PC-9 (cell line): ENCODE data around the gene CCT3.

Experiments
- CTCF ChIP-seq: fragments of 200-600 bp; sonication (generic); conservative IDR thresholded peaks from 2 replicates; pipeline ENCODE4 v1.6.1; 2017; ENCODE audit warnings: mixed run types, antibody characterized with exemption, mild to moderate bottlenecking, moderate library complexity
- EZH2 ChIP-seq: fragments of 200-600 bp; sonication (generic); IDR thresholded peaks from 2 replicates; pipeline ENCODE4 v1.8.0; 2017; ENCODE audit warnings: antibody characterized with exemption, low read depth

- TF ChIP-seq CTCF (peak; percentile 78), EZH2 (no peak)
These were observed 18.4 kb downstream of the CCT3 start for GRCh38 chr1:156319664-156320063.
